B cell (primary cell): ENCODE data around the gene ATG2A. TPM values are rescaled to one million over a fixed set of nuclear protein-coding genes. Genes with fewer than 3 reads are reported as not detected.
"Not testable (repeated sequence)": the region's sequence is repeated elsewhere in the genome, so short reads cannot be mapped to it uniquely, and the experiment has no call there.

Experiments used
- ATAC-seq: fragments of 200-7000 bp; cut with Tn5 transposase; one replicate; pipeline ENCODE4 v1.10.0; 2021; ENCODE audit warnings: low read depth, mild to moderate bottlenecking, moderate number of reproducible peaks, moderate library complexity
- CTCF ChIA-PET: fragments of 350-600 bp; sonication (Branson Sonifier 250); formaldehyde crosslinking; loops from one replicate; lab custom pipeline; 2021; ENCODE audit warnings: antibody characterized with exemption, inconsistent platforms; lab: Charles Lee
- POLR2A ChIA-PET: fragments of 350-600 bp; sonication (Branson Sonifier 250); formaldehyde crosslinking; loops from one replicate; lab custom pipeline; 2021; ENCODE audit warnings: antibody characterized with exemption; lab: Charles Lee
- DNase-seq: peaks from one replicate; pipeline ENCODE4 v3.0.0; 2013
- H2AFZ ChIP-seq: 2 replicates; pipeline ENCODE4 v1.6.1; 2012; ENCODE audit warnings: mild to moderate bottlenecking, low read depth, low read length; ENCODE audit not compliant: insufficient read depth, poor library complexity, severe bottlenecking
- H3K27ac ChIP-seq, 2 donors: 1 replicate in 1 of 2; 2 replicates in 1 of 2; pipeline ENCODE4 v1.5.1; 2012 to 2013; ENCODE audit warnings: low read length in 2 of 2, mild to moderate bottlenecking in 2 of 2, moderate library complexity in 1 of 2
- H3K27me3 ChIP-seq, 4 experiments: fragments of 200-600 bp in 1 of 4; sonication (generic) in 1 of 4; replicated peaks in 1 of 4; 1 replicate in 2 of 4; 2 replicates in 2 of 4; pipeline versions ENCODE4 v1.6.1 to v1.7.0; 2013 to 2016; ENCODE audit warnings: low read length in 3 of 4, mild to moderate bottlenecking in 2 of 4, mixed read lengths in 1 of 4, moderate library complexity in 1 of 4; ENCODE audit not compliant: insufficient read depth in 4 of 4, control insufficient read depth in 3 of 4; ENCODE audit errors: control extremely low read depth in 1 of 4
- H3K36me3 ChIP-seq, 2 experiments: replicated peaks in 1 of 2; 1 replicate in 1 of 2; 2 replicates in 1 of 2; pipeline versions ENCODE4 v1.6.1 to v1.7.1; 2013; ENCODE audit warnings: low read length in 1 of 2; ENCODE audit not compliant: insufficient read depth in 2 of 2, control insufficient read depth in 1 of 2; ENCODE audit errors: control extremely low read depth in 1 of 2, extremely low read depth in 1 of 2
- H3K4me1 ChIP-seq, 2 donors: fragments of 200-600 bp in 1 of 2; sonication (generic) in 1 of 2; 1 replicate in 1 of 2; 2 replicates in 1 of 2; pipeline versions ENCODE4 v1.5.1 to v1.6.1; 2013 to 2017; ENCODE audit warnings: low read length in 2 of 2; ENCODE audit not compliant: control insufficient read depth in 2 of 2, insufficient read depth in 2 of 2
- H3K4me2 ChIP-seq: replicated peaks from 2 replicates; pipeline ENCODE3; 2012; ENCODE audit warnings: mild to moderate bottlenecking, low read depth, low read length; ENCODE audit not compliant: poor library complexity, severe bottlenecking
- H3K4me3 ChIP-seq, 5 experiments: fragments of 200-600 bp in 1 of 5; sonication (generic) in 1 of 5; 1 replicate in 3 of 5; 2 replicates in 2 of 5; pipeline versions ENCODE4 v1.5.1 to v1.7.0; 2011 to 2016; ENCODE audit warnings: low read length in 4 of 5, mild to moderate bottlenecking in 4 of 5, low read depth in 2 of 5, control low read depth in 1 of 5, moderate library complexity in 1 of 5; ENCODE audit not compliant: insufficient read depth in 1 of 5; ENCODE audit errors: control extremely low read depth in 1 of 5, extremely low read depth in 1 of 5
- H3K79me2 ChIP-seq: fragments of 200-600 bp; sonication (generic); one replicate; pipeline ENCODE4 v1.6.0; 2016; ENCODE audit warnings: low read length; ENCODE audit not compliant: control insufficient read depth, insufficient read depth
- H3K9ac ChIP-seq: fragments of 200-600 bp; sonication (generic); 2 replicates; pipeline ENCODE4 v1.6.1; 2017; ENCODE audit warnings: mild to moderate bottlenecking, low read length, moderate library complexity
- H3K9me3 ChIP-seq, 3 donors: one replicate each; pipeline versions ENCODE4 v1.6.1 to v1.7.1; 2013; ENCODE audit warnings: low read length in 2 of 3; ENCODE audit not compliant: control insufficient read depth in 2 of 3, insufficient read depth in 1 of 3; ENCODE audit errors: control extremely low read depth in 1 of 3
- H4K20me1 ChIP-seq: 2 replicates; pipeline ENCODE4 v1.6.0; 2012; ENCODE audit warnings: mild to moderate bottlenecking, low read length; ENCODE audit not compliant: insufficient read depth, control insufficient read depth, poor library complexity, severe bottlenecking
- H3K27ac Mint-ChIP-seq: one replicate; pipeline ENCODE4 v1.8.0; 2021; ENCODE audit warnings: mixed read lengths
- H3K27me3 Mint-ChIP-seq: one replicate; pipeline ENCODE4 v1.8.0; 2021; ENCODE audit warnings: mixed read lengths
- H3K4me1 Mint-ChIP-seq: one replicate; pipeline ENCODE4 v1.8.0; 2021; ENCODE audit warnings: mixed read lengths
- H3K4me3 Mint-ChIP-seq: one replicate; pipeline ENCODE4 v1.8.0; 2021; ENCODE audit warnings: mixed read lengths
- H3K9me3 Mint-ChIP-seq: one replicate; pipeline ENCODE4 v1.8.0; 2022; ENCODE audit warnings: mixed read lengths; ENCODE audit not compliant: insufficient read depth
- EZH2 ChIP-seq: IDR thresholded peaks from 2 replicates; pipeline ENCODE4 v1.6.1; 2012; ENCODE audit warnings: borderline replicate concordance, low read depth, mild to moderate bottlenecking, moderate library complexity, low read length; ENCODE audit not compliant: insufficient read depth, poor library complexity, severe bottlenecking
- WGBS: methylation state at CpG from one replicate; pipeline ENCODE4 v1.1.5; 2013; ENCODE audit warnings: missing lambda C conversion rate; ENCODE audit not compliant: insufficient coverage; 5-methylcytosine and 5-hydroxymethylcytosine counted together
- intact Hi-C: fragments of 100-400 bp; cut with micrococcal nuclease; formaldehyde crosslinking; loops from one replicate; pipeline ENCODE4 v1.10.0; 2022
- polyA plus RNA-seq: library from polyadenylated mRNA; depleted of rRNA; stranded (reverse); fragments of >200 nt; gene quantifications from 2 replicates; pipeline ENCODE4 v1.2.3, GENCODE V29; 2012
- total RNA-seq, 2 donors: library from RNA; stranded (reverse); fragments of 120-200 nt in 1 of 2; gene quantifications; 1 replicate in 1 of 2; 2 replicates in 1 of 2; pipeline versions ENCODE4 v1.2.3 to v1.2.4, GENCODE V29; 2013 to 2022
- TF ChIP-seq, protein P1 (sequence below): fragments of 200-600 bp; IDR thresholded peaks from one replicate; pipeline ENCODE4 v1.8.0; 2022; ENCODE audit warnings: antibody characterized with exemption, mild to moderate bottlenecking

ATG2A gene
- total and polyA plus RNA-seq, 2 donors (not counting 1 experiment from before 2014, with no cell fraction given), result 24.3 to 38.6 TPM

- Mint-ChIP-seq H3K27me3 (no peaks in the 10 kb centered on the region), H3K4me3 (peak overlapping the region; percentile 63), H3K4me1 (peaks cover 61% of the 10 kb centered on the region), H3K27ac (peak overlapping the region; percentile 75), H3K9me3 (no peaks in the 10 kb centered on the region)
- Histone ChIP-seq H4K20me1 (no peaks in the 10 kb centered on the region), H3K36me3 (no peaks in the 10 kb centered on the region), H3K4me3 (no peak overlapping the region), H3K4me2 (peak overlapping the region; percentile 59), H3K27me3 (no peaks in the 10 kb centered on the region), H2AFZ (no peak overlapping the region), H3K27ac (peak overlapping the region in 1 of 2 donors; percentile 25), H3K9ac (no peak overlapping the region), H3K9me3 (no peaks in the 10 kb centered on the region), H3K79me2 (peaks cover 30% of the 10 kb centered on the region), H3K4me1 (peaks cover 53 to 69% of the 10 kb centered on the region in 2 donors)
- no peak for TF ChIP-seq EZH2
- TF ChIP-seq, protein P1, sequence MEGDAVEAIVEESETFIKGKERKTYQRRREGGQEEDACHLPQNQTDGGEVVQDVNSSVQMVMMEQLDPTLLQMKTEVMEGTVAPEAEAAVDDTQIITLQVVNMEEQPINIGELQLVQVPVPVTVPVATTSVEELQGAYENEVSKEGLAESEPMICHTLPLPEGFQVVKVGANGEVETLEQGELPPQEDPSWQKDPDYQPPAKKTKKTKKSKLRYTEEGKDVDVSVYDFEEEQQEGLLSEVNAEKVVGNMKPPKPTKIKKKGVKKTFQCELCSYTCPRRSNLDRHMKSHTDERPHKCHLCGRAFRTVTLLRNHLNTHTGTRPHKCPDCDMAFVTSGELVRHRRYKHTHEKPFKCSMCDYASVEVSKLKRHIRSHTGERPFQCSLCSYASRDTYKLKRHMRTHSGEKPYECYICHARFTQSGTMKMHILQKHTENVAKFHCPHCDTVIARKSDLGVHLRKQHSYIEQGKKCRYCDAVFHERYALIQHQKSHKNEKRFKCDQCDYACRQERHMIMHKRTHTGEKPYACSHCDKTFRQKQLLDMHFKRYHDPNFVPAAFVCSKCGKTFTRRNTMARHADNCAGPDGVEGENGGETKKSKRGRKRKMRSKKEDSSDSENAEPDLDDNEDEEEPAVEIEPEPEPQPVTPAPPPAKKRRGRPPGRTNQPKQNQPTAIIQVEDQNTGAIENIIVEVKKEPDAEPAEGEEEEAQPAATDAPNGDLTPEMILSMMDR, result peak; percentile 97
- ATAC-seq, result peak; percentile 20
- CTCF ChIA-PET, result interaction anchor here (0.6 to 29.2 kb wide), 23 partner anchors 16 to 419 kb away, joined by 3 to 1254 read pairs (median 10); partner anchors contain the start of genes ARL2, ATG2A, BATF2 and EHD1
- intact Hi-C loops, result loop anchor here (1.0 to 10.0 kb wide), 5 partner anchors 41 to 167 kb away; partner anchors contain the start of genes ARL2, ATG2A and RASGRP2
- peak; percentile 92 for DNase-seq
- WGBS, result 19% methylated on average over 10 of the region's 13 CpGs
- POLR2A ChIA-PET, result interaction anchor here (0.6 to 8.7 kb wide), 11 partner anchors 11 to 167 kb away, joined by 3 to 158 read pairs (median 10); partner anchors contain the start of genes ARL2, EHD1 and SF1
Measured at GRCh38 chr11:64846998-64847666, 69.9 kb downstream of the ATG2A start.

GRCh38 chr11:64845776-64846129 is 71.3 kb downstream of the ATG2A start:
- CTCF ChIA-PET, result interaction anchor here (0.6 to 29.2 kb wide), 9 partner anchors 17 to 274 kb away, joined by 3 to 1254 read pairs (median 5); partner anchors contain the start of genes ARL2, EHD1, RASGRP2 and TM7SF2
- H3K4me3 ChIP-seq, H3K9me3 Mint-ChIP-seq, H3K36me3 ChIP-seq, H3K9me3 ChIP-seq, H3K9ac ChIP-seq, ATAC-seq, DNase-seq, H2AFZ ChIP-seq, H3K27ac Mint-ChIP-seq, H3K4me2 ChIP-seq, H3K27ac ChIP-seq, H3K27me3 Mint-ChIP-seq, H3K27me3 ChIP-seq, H4K20me1 ChIP-seq, H3K4me3 Mint-ChIP-seq: not testable (repeated sequence)
- peaks cover 41 to 56% of the 10 kb centered on the region in 2 donors for H3K4me1 ChIP-seq
- WGBS, result 98% methylated on average over 6 of the region's 8 CpGs
- intact Hi-C loops, result loop anchor here (2.0 to 10.0 kb wide), 5 partner anchors 35 to 265 kb away; partner anchors contain the start of genes MEN1, RASGRP2, SF1 and TM7SF2
- H3K79me2 ChIP-seq, result peaks cover 30% of the 10 kb centered on the region
- peaks cover 47% of the 10 kb centered on the region for H3K4me1 Mint-ChIP-seq
- POLR2A ChIA-PET, result interaction anchor here (0.7 to 8.7 kb wide), 5 partner anchors 31 to 67 kb away, joined by 12 to 158 read pairs (median 39); partner anchors contain the start of genes EHD1 and SF1
